Adipocyte (in vitro differentiated cells): ENCODE results near the gene CCNB2.
A peak's percentile ranks its signal among the peaks of the same experiment; 100 is the strongest.

ENCODE experiments used
- DNase-seq: peaks from one replicate; pipeline ENCODE4 v3.0.0-alpha.2; 2015; ENCODE audit warnings: low read depth
- H3K27me3 ChIP-seq: replicated peaks from 2 replicates; pipeline ENCODE4 v1.7.0; 2013; ENCODE audit warnings: mild to moderate bottlenecking, low read length, moderate library complexity; ENCODE audit not compliant: control insufficient read depth, insufficient read depth
- H3K36me3 ChIP-seq: 2 replicates; pipeline ENCODE4 v1.7.0; 2013; ENCODE audit warnings: low read length, mild to moderate bottlenecking, moderate library complexity; ENCODE audit not compliant: control insufficient read depth, insufficient read depth, severe bottlenecking
- H3K4me1 ChIP-seq: 2 replicates; pipeline ENCODE4 v1.7.0; 2013; ENCODE audit warnings: mild to moderate bottlenecking, low read length, moderate library complexity; ENCODE audit not compliant: control insufficient read depth, insufficient read depth
- H3K4me3 ChIP-seq: 2 replicates; pipeline ENCODE4 v1.7.0; 2013; ENCODE audit warnings: mild to moderate bottlenecking, low read length, moderate library complexity
- H3K9ac ChIP-seq: 2 replicates; pipeline ENCODE4 v1.7.0; 2013; ENCODE audit warnings: mild to moderate bottlenecking, low read length, moderate library complexity
- H3K9me3 ChIP-seq: 2 replicates; pipeline ENCODE4 v1.7.0; 2013; ENCODE audit warnings: mild to moderate bottlenecking, low read length, moderate library complexity; ENCODE audit not compliant: control insufficient read depth

CCNB2 gene

DNA sequence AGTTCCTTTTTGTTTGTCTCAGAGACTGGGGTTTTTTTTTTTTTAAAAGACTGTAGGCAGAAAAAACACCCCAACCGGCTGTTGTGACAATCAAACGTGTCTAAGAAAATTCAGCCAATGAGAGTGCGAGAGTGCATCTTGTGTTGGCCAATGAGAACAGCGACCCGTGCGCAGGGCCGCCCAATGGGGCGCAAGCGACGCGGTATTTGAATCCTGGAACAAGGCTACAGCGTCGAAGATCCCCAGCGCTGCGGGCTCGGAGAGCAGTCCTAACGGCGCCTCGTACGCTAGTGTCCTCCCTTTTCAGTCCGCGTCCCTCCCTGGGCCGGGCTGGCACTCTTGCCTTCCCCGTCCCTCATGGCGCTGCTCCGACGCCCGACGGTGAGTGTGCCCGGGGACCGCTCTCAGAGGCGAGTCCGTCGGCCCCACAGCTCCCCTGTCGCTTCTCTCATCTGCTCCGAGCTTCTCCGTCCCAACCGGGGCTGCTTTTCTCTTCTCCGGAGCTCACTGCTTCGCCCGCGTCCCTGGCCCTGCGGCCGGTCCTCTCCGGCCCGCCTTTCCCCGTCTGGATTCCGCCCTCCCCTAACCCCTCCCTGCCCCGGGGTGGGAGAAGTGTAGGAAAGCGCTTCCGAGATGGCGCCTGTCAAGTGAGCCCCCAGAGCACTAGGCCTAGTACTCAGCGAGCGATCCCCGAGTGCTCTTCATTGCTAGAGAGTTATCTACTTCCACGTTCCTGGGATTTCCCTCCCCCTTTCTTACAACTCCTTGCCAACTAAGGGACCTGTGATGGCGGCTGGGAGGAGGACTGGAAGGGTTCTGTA is at the start of gene CCNB2:
Gene CCNB2, plus strand, starts transcription at position 235 of the 821 bp plus-strand sequence. Its CDS starts 123 bp downstream, at position 358.
- DNase-seq: peak; percentile 97
- H3K9me3 ChIP-seq: no peaks in the 10 kb centered on the region
- H3K4me1 ChIP-seq: peaks cover 4% of the 10 kb centered on the region
- H3K27me3 ChIP-seq: no peaks in the 10 kb centered on the region
- H3K36me3 ChIP-seq: peaks cover 10% of the 10 kb centered on the region
- peak within 1 kb of the TSS; percentile 90 for H3K4me3 ChIP-seq
- peak within 1 kb of the TSS; percentile 79 for H3K9ac ChIP-seq

DNA sequence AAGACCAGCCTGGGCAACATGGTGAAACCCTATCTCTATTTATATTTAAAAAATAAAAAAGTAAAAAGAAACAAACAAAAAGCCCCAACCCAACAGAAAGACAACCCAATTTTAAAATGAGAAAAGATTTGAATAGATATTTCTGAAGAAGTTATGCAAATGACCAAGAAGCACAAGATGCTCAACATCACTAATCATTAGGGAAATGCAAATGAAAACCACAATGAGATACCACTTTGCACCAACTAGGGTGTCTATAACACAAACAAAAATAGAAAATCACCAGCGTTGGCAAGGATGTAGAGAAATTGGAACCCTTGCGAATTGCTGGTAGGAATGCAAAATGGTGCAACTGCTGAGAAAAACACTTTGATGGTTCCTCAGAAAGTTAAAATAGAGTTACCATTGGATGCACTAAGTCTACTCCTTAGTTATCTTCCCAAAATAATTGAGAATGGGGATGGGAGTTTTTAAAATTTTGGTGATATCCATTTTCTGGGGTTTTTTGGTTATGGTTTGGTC is 45.8 kb upstream of the CCNB2 start:
- H3K9me3 ChIP-seq: no peaks in the 10 kb centered on the region
- no peak for DNase-seq
- H3K4me1 ChIP-seq: peaks cover 28% of the 10 kb centered on the region
- H3K27me3 ChIP-seq: no peaks in the 10 kb centered on the region
- H3K9ac ChIP-seq: no peak overlapping the region
- peaks cover 79% of the 10 kb centered on the region for H3K36me3 ChIP-seq
- no peak overlapping the region for H3K4me3 ChIP-seq

DNA sequence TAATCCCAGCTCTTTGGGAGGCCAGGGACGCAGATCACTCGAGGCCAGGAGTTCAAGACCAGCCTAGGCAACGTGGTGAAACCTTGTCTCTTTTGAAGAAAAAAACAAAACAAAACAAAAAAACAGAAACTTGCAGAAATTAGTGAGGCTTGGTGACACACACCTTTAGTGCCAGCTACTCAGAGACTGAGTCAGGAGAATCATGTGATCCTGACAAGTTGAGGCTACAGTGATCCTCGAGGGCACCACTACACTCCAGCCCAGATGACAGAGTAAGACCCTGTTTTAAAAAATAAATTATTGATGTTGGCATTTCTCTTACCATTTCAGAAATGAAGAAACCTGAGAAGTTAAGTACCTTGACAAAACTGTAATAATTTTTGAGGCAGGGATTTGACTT is 44.6 kb upstream of the CCNB2 start:
- Histone ChIP-seq H3K36me3 (peaks cover 74% of the 10 kb centered on the region), H3K4me3 (no peak overlapping the region), H3K4me1 (peaks cover 28% of the 10 kb centered on the region), H3K9ac (no peak overlapping the region), H3K9me3 (no peaks in the 10 kb centered on the region), H3K27me3 (no peaks in the 10 kb centered on the region)
- no peak for DNase-seq

DNA sequence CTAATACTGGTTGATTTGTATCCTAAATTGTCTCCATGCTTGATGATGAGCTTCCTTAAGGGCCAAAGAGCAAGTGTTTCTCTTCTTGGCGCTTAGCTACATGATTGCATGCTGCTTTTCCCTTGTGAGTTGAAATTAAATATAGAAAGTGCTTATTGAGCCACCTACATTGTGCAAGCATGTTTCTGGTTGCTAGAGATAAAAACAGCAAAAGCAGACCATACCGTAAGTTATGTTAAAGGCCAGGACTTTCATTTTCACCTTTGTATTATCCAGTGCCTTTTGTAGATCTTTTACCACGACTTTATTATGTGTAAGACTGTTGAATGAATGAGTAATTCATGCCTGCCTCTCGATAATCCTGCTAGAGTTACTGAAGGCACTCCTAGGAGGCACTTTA is 41.9 kb upstream of the CCNB2 start:
- Histone ChIP-seq H3K4me1 (peaks cover 28% of the 10 kb centered on the region), H3K9me3 (no peaks in the 10 kb centered on the region), H3K9ac (peak overlapping the region; percentile 60), H3K4me3 (peak overlapping the region; percentile 59), H3K36me3 (peaks cover 77% of the 10 kb centered on the region), H3K27me3 (no peaks in the 10 kb centered on the region)
- DNase-seq: no peak

DNA sequence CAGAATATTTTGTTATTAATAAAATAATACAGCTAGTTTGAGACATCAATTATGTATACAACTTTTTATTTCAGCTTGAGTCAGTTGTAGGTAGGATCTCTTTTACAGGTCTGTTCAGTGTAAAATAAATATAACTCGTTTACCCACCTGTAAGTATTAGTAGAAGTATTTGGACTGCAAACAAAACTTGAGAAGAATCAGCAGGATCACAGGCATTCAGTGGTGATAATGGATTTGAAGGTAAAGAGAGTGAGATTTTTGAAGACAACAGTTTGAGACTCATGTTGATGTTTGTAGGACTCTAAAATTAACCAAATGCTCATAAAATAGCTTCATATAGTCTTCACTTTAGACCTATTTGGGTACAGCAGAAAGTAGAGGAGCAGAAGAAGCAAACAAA is 35.5 kb upstream of the CCNB2 start:
- Histone ChIP-seq H3K36me3 (peaks cover 72% of the 10 kb centered on the region), H3K27me3 (no peaks in the 10 kb centered on the region), H3K9ac (no peak overlapping the region), H3K9me3 (no peaks in the 10 kb centered on the region), H3K4me1 (no peaks in the 10 kb centered on the region), H3K4me3 (no peak overlapping the region)
- DNase-seq: no peak

DNA sequence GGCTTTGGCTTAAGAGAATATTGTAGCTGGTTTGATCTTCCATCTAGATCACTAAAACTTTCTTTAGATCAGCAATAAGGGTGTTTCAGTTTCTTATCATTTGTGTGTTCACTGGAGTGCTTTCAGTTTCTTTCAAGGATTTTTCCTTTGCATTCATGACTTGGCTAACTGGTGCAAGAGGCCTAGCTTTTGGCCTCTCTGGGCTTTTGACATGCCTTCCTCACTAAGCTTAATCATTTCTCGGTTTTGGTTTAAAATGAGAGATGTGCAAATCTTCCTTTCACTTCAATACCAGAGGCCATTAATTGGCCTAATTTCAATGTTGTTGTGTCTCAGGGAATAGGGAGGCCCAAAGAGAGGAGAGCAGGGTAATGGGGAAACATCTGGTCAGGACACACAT is 30.3 kb upstream of the CCNB2 start:
- peaks cover 61% of the 10 kb centered on the region for H3K36me3 ChIP-seq
- no peaks in the 10 kb centered on the region for H3K27me3 ChIP-seq
- no peak overlapping the region for H3K4me3 ChIP-seq
- H3K9me3 ChIP-seq: no peaks in the 10 kb centered on the region
- no peaks in the 10 kb centered on the region for H3K4me1 ChIP-seq
- DNase-seq: no peak
- no peak overlapping the region for H3K9ac ChIP-seq

DNA sequence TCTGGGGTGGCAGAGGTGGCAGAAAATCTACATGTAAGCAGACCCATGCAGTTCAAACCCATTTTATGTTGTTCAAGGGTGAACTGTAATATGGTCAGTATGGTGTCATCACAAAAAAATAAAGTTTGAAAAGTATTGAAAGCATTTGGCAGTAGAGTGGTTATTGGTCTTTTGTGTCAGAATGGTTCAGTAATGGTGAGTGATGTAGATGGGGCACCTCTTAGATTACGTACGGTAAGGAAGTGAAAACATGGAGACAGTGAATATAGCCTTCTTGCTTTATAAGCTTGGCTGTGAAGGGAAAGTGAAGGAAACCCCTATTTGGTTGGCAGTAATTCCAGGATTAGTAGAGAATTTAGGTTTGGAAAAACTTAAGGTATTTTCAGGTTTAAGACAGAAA is 17.2 kb upstream of the CCNB2 start:
- Histone ChIP-seq H3K27me3 (no peaks in the 10 kb centered on the region), H3K9me3 (no peaks in the 10 kb centered on the region), H3K4me1 (no peaks in the 10 kb centered on the region), H3K4me3 (no peak overlapping the region), H3K9ac (no peak overlapping the region), H3K36me3 (peaks cover 87% of the 10 kb centered on the region)
- DNase-seq: no peak

DNA sequence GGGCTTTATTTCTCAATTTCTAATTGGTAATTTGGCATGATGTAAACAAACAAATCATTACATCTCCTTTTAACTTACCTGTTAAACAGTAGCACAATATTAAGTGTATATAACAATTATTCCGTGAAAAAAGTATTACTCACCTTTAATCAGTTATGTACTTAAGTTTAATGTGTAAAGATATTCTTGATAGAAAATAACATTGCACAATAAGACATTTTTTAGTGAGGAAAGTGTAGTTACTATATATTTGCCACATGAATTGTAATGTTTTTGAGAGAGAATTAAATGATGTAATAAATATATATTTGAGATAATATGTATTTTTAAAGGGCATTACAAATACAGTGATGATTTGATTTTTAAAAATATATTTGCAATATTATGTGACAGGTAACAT is 10.9 kb upstream of the CCNB2 start:
- DNase-seq: no peak
- Histone ChIP-seq H3K27me3 (no peaks in the 10 kb centered on the region), H3K9me3 (no peaks in the 10 kb centered on the region), H3K36me3 (peaks cover 87% of the 10 kb centered on the region), H3K9ac (no peak overlapping the region), H3K4me3 (no peak overlapping the region), H3K4me1 (no peaks in the 10 kb centered on the region)

DNA sequence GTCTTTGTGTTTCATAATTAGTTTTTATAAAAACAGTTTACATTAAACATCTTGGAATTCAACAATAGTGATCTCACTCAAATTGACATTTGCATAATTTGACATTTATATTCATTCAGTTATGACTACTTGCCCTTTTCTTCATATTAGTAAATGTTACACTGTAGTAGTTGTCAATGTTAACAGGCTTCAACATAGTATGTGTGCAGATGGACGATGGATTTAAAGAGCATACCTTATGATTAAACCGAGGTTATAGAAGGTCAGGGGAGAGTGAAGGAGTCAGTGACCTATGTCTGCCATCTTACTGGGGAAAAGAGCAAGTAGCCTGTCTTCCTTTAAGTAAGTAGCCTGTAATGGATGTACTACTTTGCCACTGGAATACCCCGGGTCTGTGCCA is 8.5 kb upstream of the CCNB2 start:
- H3K27me3 ChIP-seq: no peaks in the 10 kb centered on the region
- H3K36me3 ChIP-seq: peaks cover 72% of the 10 kb centered on the region
- H3K4me1 ChIP-seq: no peaks in the 10 kb centered on the region
- no peak overlapping the region for H3K9ac ChIP-seq
- no peak overlapping the region for H3K4me3 ChIP-seq
- DNase-seq: no peak
- no peaks in the 10 kb centered on the region for H3K9me3 ChIP-seq

DNA sequence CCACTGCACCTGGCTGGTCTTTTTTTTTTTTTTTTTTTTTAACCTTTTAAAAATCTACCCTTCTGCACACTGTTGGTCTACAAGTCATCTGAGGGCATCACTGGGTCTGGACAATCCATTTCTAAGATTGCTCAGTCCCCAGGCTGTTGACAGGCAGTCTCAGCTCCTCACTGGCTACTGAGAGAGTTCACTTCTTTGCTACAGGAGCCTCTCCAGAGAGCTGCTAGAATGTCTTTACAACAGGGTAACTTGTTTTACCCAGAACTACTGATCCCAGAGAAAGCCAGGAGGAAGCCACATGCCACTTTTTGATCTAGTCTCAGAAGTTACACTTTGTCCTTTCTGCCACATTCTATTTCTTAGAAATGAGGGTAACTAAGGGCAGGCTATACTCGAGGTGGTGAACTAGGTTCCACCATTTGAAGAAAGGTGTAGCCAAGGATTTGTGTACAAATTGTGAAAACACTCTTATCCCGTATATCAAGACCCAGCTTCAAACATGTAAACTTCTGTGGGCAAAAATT is 5.7 kb upstream of the CCNB2 start:
- H3K36me3 ChIP-seq: peaks cover 46% of the 10 kb centered on the region
- no peak for DNase-seq
- H3K9ac ChIP-seq: no peak overlapping the region
- H3K27me3 ChIP-seq: no peaks in the 10 kb centered on the region
- H3K4me3 ChIP-seq: no peak overlapping the region
- no peaks in the 10 kb centered on the region for H3K9me3 ChIP-seq
- no peaks in the 10 kb centered on the region for H3K4me1 ChIP-seq

DNA sequence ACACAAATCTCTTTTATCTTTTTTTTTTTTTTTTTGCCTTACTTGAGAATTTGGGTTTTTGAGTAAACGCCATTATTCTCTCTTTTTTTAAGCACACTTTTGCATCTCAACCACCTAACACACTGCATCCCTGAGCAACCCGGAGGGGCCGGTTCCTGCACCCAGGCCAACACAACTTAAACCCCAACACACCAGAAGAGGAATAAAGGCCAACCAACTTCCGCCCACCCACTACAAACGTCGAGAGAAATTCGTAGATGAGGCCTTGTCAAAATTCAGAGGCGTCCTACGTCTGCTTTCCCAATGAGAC is 389 bp upstream of the CCNB2 start:
- DNase-seq: no peak
- H3K4me1 ChIP-seq: peaks cover 4% of the 10 kb centered on the region
- peaks cover 13% of the 10 kb centered on the region for H3K36me3 ChIP-seq
- peak overlapping the region; percentile 90 for H3K4me3 ChIP-seq
- no peaks in the 10 kb centered on the region for H3K27me3 ChIP-seq
- no peaks in the 10 kb centered on the region for H3K9me3 ChIP-seq
- H3K9ac ChIP-seq: peak overlapping the region; percentile 74
